Spleen (tissue), 11 donors: ENCODE measurements around the gene ARID5A. TPM values are rescaled to one million over a fixed set of nuclear protein-coding genes. Genes with fewer than 3 reads are reported as not detected.

ENCODE experiments used
- DNase-seq: peaks from one replicate; pipeline ENCODE4 v3.0.0-alpha.2; 2020
- H3K27ac ChIP-seq, 8 donors: fragments of 200-600 bp; sonication (generic) in 7 of 8; 1 replicate in 4 of 8; 2 replicates in 4 of 8; pipeline versions ENCODE4 v1.5.0 to v1.8.0; 2016 to 2021; ENCODE audit warnings: inconsistent platforms in 4 of 8, mild to moderate bottlenecking in 4 of 8, moderate library complexity in 1 of 8
- H3K27me3 ChIP-seq, 7 donors: fragments of 200-600 bp; sonication (generic) in 6 of 7; replicated peaks in 1 of 7; 1 replicate in 4 of 7; 2 replicates in 3 of 7; pipeline versions ENCODE4 v1.5.0 to v1.8.0; 2016 to 2021; ENCODE audit warnings: inconsistent platforms in 3 of 7, mild to moderate bottlenecking in 1 of 7
- H3K36me3 ChIP-seq, 6 donors: fragments of 200-600 bp; sonication (generic) in 5 of 6; 1 replicate in 4 of 6; 2 replicates in 2 of 6; pipeline versions ENCODE4 v1.5.0 to v1.8.0; 2016 to 2021; ENCODE audit warnings: inconsistent platforms in 2 of 6
- H3K4me1 ChIP-seq, 6 donors: fragments of 200-600 bp; sonication (generic) in 5 of 6; 1 replicate in 3 of 6; 2 replicates in 3 of 6; pipeline versions ENCODE4 v1.5.0 to v1.8.0; 2016 to 2021; ENCODE audit warnings: inconsistent platforms in 3 of 6
- H3K4me3 ChIP-seq, 8 donors: fragments of 200-600 bp; sonication (generic) in 7 of 8; 1 replicate in 4 of 8; 2 replicates in 4 of 8; pipeline versions ENCODE4 v1.5.0 to v1.8.0; 2016 to 2021; ENCODE audit warnings: inconsistent platforms in 4 of 8, mild to moderate bottlenecking in 4 of 8, moderate library complexity in 2 of 8
- H3K9me3 ChIP-seq, 8 donors: fragments of 200-600 bp; sonication (generic) in 7 of 8; 1 replicate in 4 of 8; 2 replicates in 4 of 8; pipeline versions ENCODE4 v1.5.0 to v1.8.0; 2016 to 2021; ENCODE audit warnings: inconsistent platforms in 4 of 8
- POLR2A ChIP-seq, 3 donors: fragments of 450-650 bp; IDR thresholded peaks; one replicate each; pipeline ENCODE4 v1.5.1; 2017; ENCODE audit warnings: antibody characterized with exemption in 3 of 3, mild to moderate bottlenecking in 1 of 3
- POLR2AphosphoS5 ChIP-seq, 3 donors: sonication (generic); formaldehyde crosslinking; IDR thresholded peaks; one replicate each; pipeline ENCODE4 v1.5.1; 2017; ENCODE audit warnings: antibody characterized with exemption in 3 of 3
- WGBS, 5 donors: extraction: QIAGEN DNeasy Blood & Tissue Kit in 3 of 5; methylation state at CpG; one replicate each; pipeline versions ENCODE4 v1.1.5 to v1.1.7; 2013 to 2018; 5-methylcytosine and 5-hydroxymethylcytosine counted together
- intact Hi-C: fragments of 100-400 bp; cut with DNase I; formaldehyde crosslinking; loops from one replicate; pipeline ENCODE4 v1.15.0; 2023; ENCODE audit warnings: low total_unique reads
- polyA plus RNA-seq, 3 donors: library from polyadenylated mRNA; stranded (reverse); fragments of 200-250 nt; gene quantifications; one replicate each; pipeline ENCODE4 v1.2.1, GENCODE V29; 2013
- total RNA-seq, 7 donors: library from RNA; depleted of rRNA in 3 of 7; stranded (reverse); fragments of >200 nt in 3 of 7; fragmentation: NEBNext Ultra II Directional in 4 of 7; extraction: Animal tissue kit (Norgen Biotek cat#: 25700) in 4 of 7; gene quantifications; one replicate each; pipeline versions ENCODE4 v1.1.0 to v1.2.1, GENCODE V29; 2016 to 2021
- TF ChIP-seq, protein P1 (sequence below), 11 experiments: fragments of 200-600 bp in 7 of 11; fragments of 450-650 bp in 4 of 11; sonication (generic) in 4 of 11; IDR thresholded peaks in 8 of 11; conservative IDR thresholded peaks in 3 of 11; 1 replicate in 7 of 11; 2 replicates in 4 of 11; pipeline versions ENCODE4 v1.4.0 to v1.8.0; 2016 to 2021; ENCODE audit warnings: antibody characterized with exemption in 11 of 11, inconsistent platforms in 4 of 11, mild to moderate bottlenecking in 1 of 11
- donor health status: healthy with polysubstance abuse.
- donor health status: DM: no; HTN: no; CAD: no; lungs with moderate emphysema.
- donor health status: DM: no; HTN: no; CAD: no.
- donor health status: Bipolar disorder and iron deficiency.
- donor health status: healthy.
- donor health status: DM: no; HTN: no; CAD: no.
- donor health status: DM: yes; HTN: yes; CAD: no.

ARID5A gene
- total and polyA plus RNA-seq, 10 donors, result 30.8 to 121 (median 48.9) TPM

DNA sequence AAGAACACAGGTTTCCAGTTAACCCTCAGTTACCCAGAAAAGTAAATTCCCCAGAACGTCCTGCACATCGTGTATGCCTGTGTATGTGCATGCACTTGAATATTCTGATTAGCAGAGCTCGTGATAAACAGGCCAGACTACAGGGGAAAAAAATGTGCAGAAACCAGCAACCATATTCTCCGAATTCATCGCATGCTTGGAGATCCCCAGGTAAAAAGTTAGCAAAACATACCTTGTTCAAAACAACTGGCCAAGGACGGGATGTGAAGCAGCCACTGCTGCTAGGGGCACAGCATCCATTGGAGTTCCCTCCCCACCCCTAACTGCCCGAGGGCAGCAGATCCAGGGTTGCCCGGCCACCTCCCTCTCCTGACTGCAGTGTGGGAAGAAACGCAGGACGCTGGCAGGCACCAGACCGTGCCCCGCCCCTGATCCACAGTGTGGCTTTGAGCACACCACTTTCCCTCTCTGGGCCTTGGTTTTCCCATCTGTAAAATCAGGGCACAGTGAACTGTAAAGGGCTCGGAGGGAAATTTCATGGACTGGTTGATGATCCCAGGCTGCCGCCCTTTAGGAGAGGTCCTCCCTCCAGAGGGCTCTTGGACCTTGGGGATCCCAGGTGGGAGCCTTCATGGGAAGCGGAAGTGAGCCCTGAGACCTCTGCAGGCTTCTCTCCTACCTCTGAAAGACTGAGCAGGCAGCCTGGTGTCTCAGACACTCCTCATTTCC is 11.9 kb upstream of the ARID5A start:
- intact Hi-C loops, result no loop called here
- Histone ChIP-seq H3K4me1 (peaks cover 18 to 66% (median 41%) of the 10 kb centered on the region in 6 donors), H3K36me3 (no peaks in the 10 kb centered on the region), H3K9me3 (no peaks in the 10 kb centered on the region), H3K27me3 (no peaks in the 10 kb centered on the region), H3K4me3 (no peak overlapping the region), H3K27ac (no peak overlapping the region)
- WGBS, 5 donors, result 69 to 84% (median 77%) methylated on average over 13 to 15 of the region's 15 CpGs
- DNase-seq, result no peak
- TF ChIP-seq, protein P1, sequence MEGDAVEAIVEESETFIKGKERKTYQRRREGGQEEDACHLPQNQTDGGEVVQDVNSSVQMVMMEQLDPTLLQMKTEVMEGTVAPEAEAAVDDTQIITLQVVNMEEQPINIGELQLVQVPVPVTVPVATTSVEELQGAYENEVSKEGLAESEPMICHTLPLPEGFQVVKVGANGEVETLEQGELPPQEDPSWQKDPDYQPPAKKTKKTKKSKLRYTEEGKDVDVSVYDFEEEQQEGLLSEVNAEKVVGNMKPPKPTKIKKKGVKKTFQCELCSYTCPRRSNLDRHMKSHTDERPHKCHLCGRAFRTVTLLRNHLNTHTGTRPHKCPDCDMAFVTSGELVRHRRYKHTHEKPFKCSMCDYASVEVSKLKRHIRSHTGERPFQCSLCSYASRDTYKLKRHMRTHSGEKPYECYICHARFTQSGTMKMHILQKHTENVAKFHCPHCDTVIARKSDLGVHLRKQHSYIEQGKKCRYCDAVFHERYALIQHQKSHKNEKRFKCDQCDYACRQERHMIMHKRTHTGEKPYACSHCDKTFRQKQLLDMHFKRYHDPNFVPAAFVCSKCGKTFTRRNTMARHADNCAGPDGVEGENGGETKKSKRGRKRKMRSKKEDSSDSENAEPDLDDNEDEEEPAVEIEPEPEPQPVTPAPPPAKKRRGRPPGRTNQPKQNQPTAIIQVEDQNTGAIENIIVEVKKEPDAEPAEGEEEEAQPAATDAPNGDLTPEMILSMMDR (IDR thresholded peaks at IDR 0.05 in 8 of 11, conservative IDR thresholded peaks at IDR 0.05 in 3 of 11), result no peak
- no peak for TF ChIP-seq POLR2A (IDR thresholded peaks at IDR 0.05)
- TF ChIP-seq POLR2AphosphoS5 (IDR thresholded peaks at IDR 0.05), result no peak

DNA sequence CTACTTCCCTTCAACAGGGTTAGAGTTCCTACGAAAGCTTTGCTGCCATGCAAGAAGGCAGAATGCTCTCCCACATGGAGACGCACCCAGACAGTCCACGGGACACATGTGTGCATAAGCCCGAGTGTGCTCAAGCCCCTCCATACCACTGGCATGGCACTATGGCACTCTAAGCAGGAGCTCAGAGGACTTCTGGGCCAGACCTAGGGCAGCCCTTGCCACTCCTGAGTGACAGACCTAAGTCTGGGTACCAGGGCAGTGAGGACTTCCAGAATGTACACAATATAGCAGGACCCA is 11.4 kb upstream of the ARID5A start:
- intact Hi-C loops, result no loop called here
- WGBS, 5 donors, result 85 to 98% (median 92%) methylated on average over 4 of the region's 4 CpGs
- Histone ChIP-seq H3K36me3 (no peaks in the 10 kb centered on the region), H3K27ac (no peak overlapping the region), H3K4me1 (peaks cover 18 to 71% (median 41%) of the 10 kb centered on the region in 6 donors), H3K9me3 (no peaks in the 10 kb centered on the region), H3K4me3 (no peak overlapping the region), H3K27me3 (no peaks in the 10 kb centered on the region)
- DNase-seq, result no peak
- no peak for TF ChIP-seq POLR2A (IDR thresholded peaks at IDR 0.05)
- no peak for TF ChIP-seq POLR2AphosphoS5 (IDR thresholded peaks at IDR 0.05)
- TF ChIP-seq, protein P1 (IDR thresholded peaks at IDR 0.05 in 8 of 11, conservative IDR thresholded peaks at IDR 0.05 in 3 of 11), result no peak

DNA sequence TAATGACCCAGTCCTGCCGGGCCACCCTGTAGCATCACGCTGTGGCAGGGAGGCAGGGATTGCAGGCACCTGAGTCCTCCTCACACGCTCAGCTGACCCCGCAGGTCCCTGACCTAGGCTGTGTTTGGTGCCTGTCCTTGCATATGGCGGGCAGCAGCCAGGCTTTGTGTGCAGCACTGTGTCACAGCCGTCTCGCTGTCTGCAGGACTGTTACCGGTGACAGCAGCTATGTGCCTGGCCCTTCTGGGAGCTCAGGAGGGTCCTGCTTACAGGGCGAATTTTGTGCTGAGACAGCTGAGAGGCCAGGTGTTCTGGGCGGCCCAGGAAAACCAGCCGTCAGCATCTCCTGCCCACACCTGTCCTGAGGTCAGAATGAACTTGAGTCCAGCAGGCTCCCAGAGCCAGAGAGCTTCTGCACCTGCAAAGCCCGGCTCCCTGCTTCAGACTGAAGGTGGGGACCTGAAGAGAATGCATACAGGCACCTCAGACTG is 10.4 kb upstream of the ARID5A start:
- WGBS, 5 donors, result 80 to 95% (median 91%) methylated on average over 1 to 12 of the region's 12 CpGs
- Histone ChIP-seq H3K4me1 (peaks cover 19 to 80% (median 47%) of the 10 kb centered on the region in 6 donors), H3K36me3 (no peaks in the 10 kb centered on the region), H3K27ac (no peak overlapping the region), H3K27me3 (no peaks in the 10 kb centered on the region), H3K9me3 (no peaks in the 10 kb centered on the region), H3K4me3 (peak overlapping the region in 1 of 8 donors; percentile 78)
- no peak for TF ChIP-seq POLR2AphosphoS5 (IDR thresholded peaks at IDR 0.05)
- TF ChIP-seq POLR2A (IDR thresholded peaks at IDR 0.05), result no peak
- TF ChIP-seq, protein P1 (IDR thresholded peaks at IDR 0.05 in 8 of 11, conservative IDR thresholded peaks at IDR 0.05 in 3 of 11), result no peak
- no peak for DNase-seq
- intact Hi-C loops, result no loop called here

DNA sequence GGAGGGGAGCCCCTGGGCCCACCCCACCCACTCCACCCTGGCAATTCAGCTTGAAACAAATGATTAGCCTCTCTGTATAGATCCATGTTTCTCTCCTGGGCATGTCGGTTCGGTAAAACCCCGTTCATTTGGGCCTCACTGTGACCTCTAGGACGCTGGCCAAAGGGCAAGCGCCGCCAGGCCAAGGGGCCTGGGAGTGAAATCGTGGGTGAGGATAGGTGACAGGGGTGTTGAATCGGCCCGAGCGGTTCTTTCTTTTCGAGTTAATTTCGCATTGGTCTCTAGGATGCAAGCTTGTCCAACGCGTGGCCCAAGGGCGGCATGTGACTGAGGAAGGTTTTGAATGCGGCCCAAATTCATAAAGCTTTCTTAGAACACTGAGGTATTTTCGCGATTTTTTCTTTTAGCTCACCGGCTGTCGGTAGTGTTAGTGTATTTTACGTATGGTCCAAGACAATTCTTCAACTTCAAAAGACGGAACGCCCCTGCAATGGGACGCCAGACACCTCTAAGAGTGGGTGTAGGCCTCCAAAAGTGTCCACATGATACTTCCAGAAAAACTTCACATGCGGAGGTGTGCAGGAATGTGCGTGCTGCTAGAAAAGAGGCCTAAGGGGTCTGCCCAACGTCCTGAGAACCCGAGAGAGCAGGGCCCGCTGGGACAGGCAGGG is 9.8 kb upstream of the ARID5A start:
- intact Hi-C loops, result no loop called here
- Histone ChIP-seq H3K27me3 (no peaks in the 10 kb centered on the region), H3K4me3 (peak overlapping the region in 7 of 8 donors; percentile 26 to 78 (median 53)), H3K9me3 (no peaks in the 10 kb centered on the region), H3K4me1 (peaks cover 25 to 86% (median 53%) of the 10 kb centered on the region in 6 donors), H3K27ac (peak overlapping the region in 7 of 8 donors; percentile 77 to 85 (median 82)), H3K36me3 (no peaks in the 10 kb centered on the region)
- 76 to 86% (median 78%) methylated on average over 27 to 29 of the region's 29 CpGs for WGBS, 5 donors
- no peak for DNase-seq
- TF ChIP-seq, protein P1 (IDR thresholded peaks at IDR 0.05 in 8 of 11, conservative IDR thresholded peaks at IDR 0.05 in 3 of 11), result no peak
- TF ChIP-seq POLR2A (IDR thresholded peaks at IDR 0.05) (no peak), POLR2AphosphoS5 (IDR thresholded peaks at IDR 0.05) (no peak)
